ENCODE results near the gene NIPAL3.

The NIPAL3 gene

DNA sequence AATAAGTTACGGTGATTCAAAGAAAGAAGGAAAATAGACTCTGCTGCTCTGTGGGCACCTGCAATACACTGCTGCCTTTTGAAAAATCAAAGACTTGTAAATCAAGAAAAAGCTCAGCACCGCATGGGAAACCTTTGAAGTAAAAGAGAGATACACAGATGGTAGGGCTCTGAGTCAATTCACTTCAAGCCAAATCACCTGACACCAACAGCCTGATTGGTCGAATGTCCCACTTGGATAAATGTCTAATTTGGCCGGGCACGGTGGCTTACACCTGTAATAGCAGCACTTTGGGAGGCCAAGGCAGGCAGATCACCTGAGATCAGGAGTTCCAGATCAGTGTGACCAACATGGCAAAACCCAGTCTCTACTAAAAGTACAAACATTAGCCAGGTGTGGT, 67.8 kb downstream of the NIPAL3 start:
- Histone ChIP-seq H4K20me1 (ENCODE audit: low read depth, low read length) (no peaks in the 10 kb centered on the region), H2AFZ (ENCODE audit: low read depth, low read length, severe bottlenecking) (no peak overlapping the region), H3K9ac (ENCODE audit: low read length) (no peak overlapping the region), H3F3A (ENCODE audit: insufficient read depth) (no peaks in the 10 kb centered on the region), H3K27me3 (ENCODE audit: low read length) (no peaks in the 10 kb centered on the region), H3K79me2 (ENCODE audit: insufficient read depth, low read length) (no peaks in the 10 kb centered on the region), H3K4me2 (ENCODE audit: low read depth, low read length, poor library complexity, severe bottlenecking) (no peak overlapping the region), H3K36me3 (ENCODE audit: low read length) (no peaks in the 10 kb centered on the region), H3K9me3 (ENCODE audit: insufficient read depth, low read length) (no peaks in the 10 kb centered on the region), H3K4me3 (ENCODE audit: insufficient read depth, low read length, poor library complexity, severe bottlenecking) (no peak overlapping the region), H3K9me2 (replicated peaks; ENCODE audit: insufficient read depth, low read length) (no peaks in the 10 kb centered on the region), H3K27ac (ENCODE audit: low read depth, low read length) (no peak overlapping the region)
- TF ChIP-seq, protein P1, sequence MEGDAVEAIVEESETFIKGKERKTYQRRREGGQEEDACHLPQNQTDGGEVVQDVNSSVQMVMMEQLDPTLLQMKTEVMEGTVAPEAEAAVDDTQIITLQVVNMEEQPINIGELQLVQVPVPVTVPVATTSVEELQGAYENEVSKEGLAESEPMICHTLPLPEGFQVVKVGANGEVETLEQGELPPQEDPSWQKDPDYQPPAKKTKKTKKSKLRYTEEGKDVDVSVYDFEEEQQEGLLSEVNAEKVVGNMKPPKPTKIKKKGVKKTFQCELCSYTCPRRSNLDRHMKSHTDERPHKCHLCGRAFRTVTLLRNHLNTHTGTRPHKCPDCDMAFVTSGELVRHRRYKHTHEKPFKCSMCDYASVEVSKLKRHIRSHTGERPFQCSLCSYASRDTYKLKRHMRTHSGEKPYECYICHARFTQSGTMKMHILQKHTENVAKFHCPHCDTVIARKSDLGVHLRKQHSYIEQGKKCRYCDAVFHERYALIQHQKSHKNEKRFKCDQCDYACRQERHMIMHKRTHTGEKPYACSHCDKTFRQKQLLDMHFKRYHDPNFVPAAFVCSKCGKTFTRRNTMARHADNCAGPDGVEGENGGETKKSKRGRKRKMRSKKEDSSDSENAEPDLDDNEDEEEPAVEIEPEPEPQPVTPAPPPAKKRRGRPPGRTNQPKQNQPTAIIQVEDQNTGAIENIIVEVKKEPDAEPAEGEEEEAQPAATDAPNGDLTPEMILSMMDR (IDR thresholded peaks at IDR 0.05; ENCODE audit: insufficient read depth, low read length, poor library complexity, severe bottlenecking), result no peak
- no peak for TF ChIP-seq EZH2phosphoT487 (conservative IDR thresholded peaks at IDR 0.05; ENCODE audit: low read length)

DNA sequence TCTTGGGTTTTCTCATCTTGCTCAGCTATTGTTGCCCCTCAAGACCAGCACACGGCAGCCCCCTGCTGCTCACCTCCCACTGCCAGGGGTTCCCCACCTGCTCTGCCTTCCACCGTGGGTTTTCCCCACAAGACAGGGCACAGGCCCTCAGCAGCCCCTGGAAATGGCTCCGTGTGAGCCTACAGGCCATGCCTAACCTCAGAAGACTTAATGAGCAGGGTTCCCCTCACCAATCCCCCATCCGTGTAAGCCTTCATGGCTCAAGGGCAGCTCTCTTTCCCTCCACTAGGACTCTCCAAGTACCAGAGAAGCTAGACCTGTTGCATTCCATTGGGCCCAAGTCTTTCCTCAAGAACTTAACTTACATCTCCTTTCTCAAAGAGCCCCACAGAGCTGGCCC, 68.6 kb downstream of the NIPAL3 start:
- Histone ChIP-seq H3K4me2 (ENCODE audit: low read depth, low read length, poor library complexity, severe bottlenecking) (no peak overlapping the region), H3K9ac (ENCODE audit: low read length) (no peak overlapping the region), H3K36me3 (ENCODE audit: low read length) (no peaks in the 10 kb centered on the region), H4K20me1 (ENCODE audit: low read depth, low read length) (no peaks in the 10 kb centered on the region), H2AFZ (ENCODE audit: low read depth, low read length, severe bottlenecking) (no peak overlapping the region), H3F3A (ENCODE audit: insufficient read depth) (no peaks in the 10 kb centered on the region), H3K9me3 (ENCODE audit: insufficient read depth, low read length) (no peaks in the 10 kb centered on the region), H3K4me3 (ENCODE audit: insufficient read depth, low read length, poor library complexity, severe bottlenecking) (no peak overlapping the region), H3K79me2 (ENCODE audit: insufficient read depth, low read length) (no peaks in the 10 kb centered on the region), H3K9me2 (replicated peaks; ENCODE audit: insufficient read depth, low read length) (no peaks in the 10 kb centered on the region), H3K27me3 (ENCODE audit: low read length) (no peaks in the 10 kb centered on the region), H3K27ac (ENCODE audit: low read depth, low read length) (no peak overlapping the region)
- TF ChIP-seq EZH2phosphoT487 (conservative IDR thresholded peaks at IDR 0.05; ENCODE audit: low read length), result no peak
- TF ChIP-seq, protein P1 (IDR thresholded peaks at IDR 0.05; ENCODE audit: insufficient read depth, low read length, poor library complexity, severe bottlenecking), result no peak

- Histone ChIP-seq H3K4me3 (ENCODE audit: insufficient read depth, low read length, poor library complexity, severe bottlenecking) (no peak overlapping the region), H3K36me3 (ENCODE audit: low read length) (no peaks in the 10 kb centered on the region), H3F3A (ENCODE audit: insufficient read depth) (no peaks in the 10 kb centered on the region), H3K9me2 (replicated peaks; ENCODE audit: insufficient read depth, low read length) (no peaks in the 10 kb centered on the region), H3K27ac (ENCODE audit: low read depth, low read length) (no peak overlapping the region), H3K79me2 (ENCODE audit: insufficient read depth, low read length) (no peaks in the 10 kb centered on the region), H3K9ac (ENCODE audit: low read length) (no peak overlapping the region), H4K20me1 (ENCODE audit: low read depth, low read length) (no peaks in the 10 kb centered on the region), H3K27me3 (ENCODE audit: low read length) (no peaks in the 10 kb centered on the region), H2AFZ (ENCODE audit: low read depth, low read length, severe bottlenecking) (no peak overlapping the region), H3K9me3 (ENCODE audit: insufficient read depth, low read length) (no peaks in the 10 kb centered on the region), H3K4me2 (ENCODE audit: low read depth, low read length, poor library complexity, severe bottlenecking) (no peak overlapping the region)
- TF ChIP-seq, protein P1 (IDR thresholded peaks at IDR 0.05; ENCODE audit: insufficient read depth, low read length, poor library complexity, severe bottlenecking), result no peak
- no peak for TF ChIP-seq EZH2phosphoT487 (conservative IDR thresholded peaks at IDR 0.05; ENCODE audit: low read length)
Observed at GRCh38 chr1:24486331-24487065, 70.9 kb downstream of the NIPAL3 start.

Measured in SU-DHL-6 (cell line).